ENCODE data around the gene TBX19. TPM values are rescaled to one million over a fixed set of nuclear protein-coding genes. Genes with fewer than 3 reads are reported as not detected.

The TBX19 gene
- total RNA-seq, 1 donor from 2014 or later, result 1.6 TPM

GRCh38 chr1:168243198-168243597, 37.5 kb upstream of the TBX19 start:
- DNase-seq (ENCODE audit: extremely low spot score, unreplicated experiment), result no peak
- Mint-ChIP-seq H3K4me3 (no peak overlapping the region), H3K27ac (peak overlapping the region; percentile 81), H3K36me3 (peaks cover 55% of the 10 kb centered on the region), H3K9me3 (no peaks in the 10 kb centered on the region), H3K4me1 (ENCODE audit: unreplicated experiment) (peaks cover 12% of the 10 kb centered on the region), H3K27me3 (no peaks in the 10 kb centered on the region)
- TF ChIP-seq, protein P1, sequence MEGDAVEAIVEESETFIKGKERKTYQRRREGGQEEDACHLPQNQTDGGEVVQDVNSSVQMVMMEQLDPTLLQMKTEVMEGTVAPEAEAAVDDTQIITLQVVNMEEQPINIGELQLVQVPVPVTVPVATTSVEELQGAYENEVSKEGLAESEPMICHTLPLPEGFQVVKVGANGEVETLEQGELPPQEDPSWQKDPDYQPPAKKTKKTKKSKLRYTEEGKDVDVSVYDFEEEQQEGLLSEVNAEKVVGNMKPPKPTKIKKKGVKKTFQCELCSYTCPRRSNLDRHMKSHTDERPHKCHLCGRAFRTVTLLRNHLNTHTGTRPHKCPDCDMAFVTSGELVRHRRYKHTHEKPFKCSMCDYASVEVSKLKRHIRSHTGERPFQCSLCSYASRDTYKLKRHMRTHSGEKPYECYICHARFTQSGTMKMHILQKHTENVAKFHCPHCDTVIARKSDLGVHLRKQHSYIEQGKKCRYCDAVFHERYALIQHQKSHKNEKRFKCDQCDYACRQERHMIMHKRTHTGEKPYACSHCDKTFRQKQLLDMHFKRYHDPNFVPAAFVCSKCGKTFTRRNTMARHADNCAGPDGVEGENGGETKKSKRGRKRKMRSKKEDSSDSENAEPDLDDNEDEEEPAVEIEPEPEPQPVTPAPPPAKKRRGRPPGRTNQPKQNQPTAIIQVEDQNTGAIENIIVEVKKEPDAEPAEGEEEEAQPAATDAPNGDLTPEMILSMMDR (conservative IDR thresholded peaks at IDR 0.05), result no peak

- Mint-ChIP-seq H3K27me3 (no peaks in the 10 kb centered on the region), H3K9me3 (no peaks in the 10 kb centered on the region), H3K27ac (peak overlapping the region; percentile 81), H3K4me3 (no peak overlapping the region), H3K4me1 (ENCODE audit: unreplicated experiment) (peaks cover 12% of the 10 kb centered on the region), H3K36me3 (peaks cover 59% of the 10 kb centered on the region)
- TF ChIP-seq, protein P1 (conservative IDR thresholded peaks at IDR 0.05), result no peak
- no peak for DNase-seq (ENCODE audit: extremely low spot score, unreplicated experiment)
Observed at GRCh38 chr1:168243636-168244212, 37.0 kb upstream of the TBX19 start.

GRCh38 chr1:168245042-168245441, 35.6 kb upstream of the TBX19 start:
- no peaks in the 10 kb centered on the region for H3K9me3 Mint-ChIP-seq
- TF ChIP-seq, protein P1 (conservative IDR thresholded peaks at IDR 0.05), result no peak
- H3K4me3 Mint-ChIP-seq, result no peak overlapping the region
- H3K36me3 Mint-ChIP-seq, result peaks cover 61% of the 10 kb centered on the region
- DNase-seq (ENCODE audit: extremely low spot score, unreplicated experiment), result no peak
- no peaks in the 10 kb centered on the region for H3K27me3 Mint-ChIP-seq
- no peak overlapping the region for H3K27ac Mint-ChIP-seq
- peaks cover 17% of the 10 kb centered on the region for H3K4me1 Mint-ChIP-seq (ENCODE audit: unreplicated experiment)

DNA sequence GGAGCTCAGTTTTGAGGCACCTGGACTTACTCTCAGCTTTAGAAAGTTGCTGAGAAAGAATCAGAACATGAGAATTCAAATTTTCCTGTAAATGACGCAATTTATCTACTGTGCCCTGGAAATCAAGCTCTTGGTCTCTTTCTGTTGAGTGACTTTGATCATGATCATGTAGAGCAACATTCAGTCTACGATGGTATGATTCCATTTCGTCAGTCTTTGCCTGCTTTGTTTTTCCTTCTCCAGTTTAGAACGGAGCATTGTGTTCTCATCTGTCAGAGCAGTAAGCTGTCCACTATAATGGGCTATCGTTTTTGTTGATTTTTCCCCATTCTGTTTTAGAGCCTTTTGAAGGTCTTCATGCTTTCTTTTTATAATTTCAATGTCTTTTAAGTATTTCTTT, 34.2 kb upstream of the TBX19 start:
- Mint-ChIP-seq H3K4me1 (ENCODE audit: unreplicated experiment) (peaks cover 24% of the 10 kb centered on the region), H3K9me3 (no peaks in the 10 kb centered on the region), H3K36me3 (peaks cover 60% of the 10 kb centered on the region), H3K27me3 (no peaks in the 10 kb centered on the region), H3K4me3 (no peak overlapping the region), H3K27ac (no peak overlapping the region)
- TF ChIP-seq, protein P1 (conservative IDR thresholded peaks at IDR 0.05), result no peak
- DNase-seq (ENCODE audit: extremely low spot score, unreplicated experiment), result no peak

- Mint-ChIP-seq H3K4me3 (no peak overlapping the region), H3K27ac (no peak overlapping the region), H3K27me3 (no peaks in the 10 kb centered on the region), H3K9me3 (no peaks in the 10 kb centered on the region), H3K4me1 (ENCODE audit: unreplicated experiment) (peaks cover 12% of the 10 kb centered on the region), H3K36me3 (peaks cover 46% of the 10 kb centered on the region)
- no peak for DNase-seq (ENCODE audit: extremely low spot score, unreplicated experiment)
- TF ChIP-seq, protein P1 (conservative IDR thresholded peaks at IDR 0.05), result no peak
Observed at GRCh38 chr1:168252204-168252733, 28.4 kb upstream of the TBX19 start.

Measured in type B pancreatic cell (in vitro differentiated cells).